Measurements from ENCODE around the gene MLLT11. TPM values are rescaled to one million over a fixed set of nuclear protein-coding genes. Genes with fewer than 3 reads are reported as not detected.

The MLLT11 gene
- total RNA-seq, 1 donor from 2014 or later: 16.3 TPM

DNA sequence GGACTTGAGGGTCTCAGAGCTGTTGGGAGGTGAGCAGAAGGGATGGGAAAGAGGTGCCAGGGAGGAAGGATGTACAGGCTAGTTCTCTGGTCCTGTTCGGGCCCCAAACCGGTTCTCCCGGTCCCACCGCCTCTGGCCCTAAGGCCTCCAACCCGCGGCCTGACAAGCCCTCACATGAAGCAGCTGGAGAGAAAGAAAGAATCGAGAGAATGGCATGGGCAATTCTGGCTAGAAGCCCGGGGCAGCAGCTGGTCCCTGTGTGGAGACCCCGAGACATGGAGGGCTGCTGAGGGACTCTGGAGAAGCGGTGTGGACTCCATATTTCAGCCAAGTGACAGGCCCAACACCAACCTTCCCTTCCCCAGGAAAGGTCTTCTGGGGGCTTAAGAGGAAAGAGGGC is 1.5 kb upstream of the MLLT11 start:
- H3K4me1 Mint-ChIP-seq: peaks cover 56% of the 10 kb centered on the region
- peak overlapping the region; percentile 98 for H3K27ac Mint-ChIP-seq
- H3K9me3 Mint-ChIP-seq: no peaks in the 10 kb centered on the region
- DNase-seq (ENCODE audit: low spot score in 2 of 2, unreplicated experiment in 2 of 2): peak; percentile 63 to 79
- TF ChIP-seq CTCF (IDR thresholded peaks at IDR 0.05; ENCODE audit: unreplicated experiment): no peak
- H3K27me3 Mint-ChIP-seq (ENCODE audit: low read depth): no peaks in the 10 kb centered on the region
- H3K36me3 Mint-ChIP-seq: peaks cover 11% of the 10 kb centered on the region
- peak overlapping the region; percentile 96 for H3K4me3 Mint-ChIP-seq

- Mint-ChIP-seq H3K4me3 (peak within 1 kb of the TSS; percentile 96), H3K36me3 (peaks cover 11% of the 10 kb centered on the region), H3K27me3 (ENCODE audit: low read depth) (no peaks in the 10 kb centered on the region), H3K27ac (peak within 1 kb of the TSS; percentile 98), H3K4me1 (peaks cover 56% of the 10 kb centered on the region), H3K9me3 (no peaks in the 10 kb centered on the region)
- peak; percentile 74 to 85 for DNase-seq (ENCODE audit: low spot score in 2 of 2, unreplicated experiment in 2 of 2)
- peak; percentile 70 for TF ChIP-seq CTCF (IDR thresholded peaks at IDR 0.05; ENCODE audit: unreplicated experiment)
Measured at GRCh38 chr1:151059109-151060006, 839 bp upstream of the MLLT11 start, which contains the start of gene CDC42SE1. Gene CDC42SE1, minus strand, starts transcription at chr1:151059622. Its CDS starts 3,892 bp downstream, at chr1:151055730.

- H3K9me3 Mint-ChIP-seq: no peaks in the 10 kb centered on the region
- H3K4me3 Mint-ChIP-seq: peak overlapping the region; percentile 96
- peak overlapping the region; percentile 98 for H3K27ac Mint-ChIP-seq
- no peaks in the 10 kb centered on the region for H3K27me3 Mint-ChIP-seq (ENCODE audit: low read depth)
- H3K4me1 Mint-ChIP-seq: peaks cover 56% of the 10 kb centered on the region
- DNase-seq (ENCODE audit: low spot score in 2 of 2, unreplicated experiment in 2 of 2): no peak
- TF ChIP-seq CTCF (IDR thresholded peaks at IDR 0.05; ENCODE audit: unreplicated experiment): no peak
- H3K36me3 Mint-ChIP-seq: peaks cover 5% of the 10 kb centered on the region
Measured at GRCh38 chr1:151060657-151061421, 642 bp downstream of the MLLT11 start.

DNA sequence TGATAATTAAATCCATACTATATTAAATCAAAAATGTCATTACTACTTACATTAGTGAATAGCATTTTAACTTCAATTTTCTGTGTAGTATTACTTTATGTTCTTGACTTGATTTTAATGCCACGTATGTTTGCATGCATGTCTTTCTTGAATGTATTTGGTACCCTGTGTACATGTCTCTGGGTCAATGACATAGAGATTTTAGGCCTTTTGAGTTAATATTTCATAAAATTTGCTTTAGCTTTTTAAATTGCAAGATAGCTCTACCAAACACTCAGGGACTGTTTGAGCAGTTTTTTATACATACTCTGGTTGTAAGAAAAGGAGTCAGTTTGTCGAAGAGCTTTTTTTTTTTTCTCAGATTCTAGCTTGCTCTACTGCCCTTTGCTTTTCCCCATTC is 1.5 kb downstream of the MLLT11 start:
- no peaks in the 10 kb centered on the region for H3K9me3 Mint-ChIP-seq
- no peak for TF ChIP-seq CTCF (IDR thresholded peaks at IDR 0.05; ENCODE audit: unreplicated experiment)
- peaks cover 48% of the 10 kb centered on the region for H3K4me1 Mint-ChIP-seq
- DNase-seq (ENCODE audit: low spot score in 2 of 2, unreplicated experiment in 2 of 2): no peak
- H3K36me3 Mint-ChIP-seq: peaks cover 5% of the 10 kb centered on the region
- no peaks in the 10 kb centered on the region for H3K27me3 Mint-ChIP-seq (ENCODE audit: low read depth)
- peak overlapping the region; percentile 98 for H3K27ac Mint-ChIP-seq
- peak overlapping the region; percentile 96 for H3K4me3 Mint-ChIP-seq

DNA sequence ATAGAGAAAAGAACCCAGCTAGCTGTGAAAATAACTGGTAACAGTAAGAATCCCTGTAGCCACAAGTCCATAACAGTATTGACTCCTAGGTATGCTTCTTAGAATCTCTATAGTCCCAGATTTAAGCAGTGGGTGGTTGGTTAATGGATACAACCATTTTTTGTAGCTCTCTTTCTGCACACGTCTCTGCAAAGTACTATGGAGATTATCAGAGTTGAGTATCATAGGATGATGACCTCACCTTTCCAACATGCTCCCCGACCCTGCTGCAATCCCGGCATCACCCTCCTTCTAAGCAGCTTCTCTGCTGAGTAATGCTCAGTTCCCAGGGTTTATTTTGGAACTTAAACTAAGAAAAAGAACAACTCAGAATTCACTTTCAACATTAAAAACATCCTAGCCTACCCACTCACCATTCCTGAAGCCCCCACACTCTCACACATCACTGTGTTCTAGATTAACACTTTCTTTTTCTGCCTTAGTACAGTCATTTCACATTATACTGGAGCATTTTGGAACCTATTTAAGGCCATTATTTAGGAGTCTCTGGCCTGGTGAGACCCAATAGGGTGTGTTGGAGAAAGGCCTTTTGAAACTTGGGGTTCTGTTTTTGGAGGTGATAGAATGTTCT is 2.7 kb downstream of the MLLT11 start:
- TF ChIP-seq CTCF (IDR thresholded peaks at IDR 0.05; ENCODE audit: unreplicated experiment): no peak
- no peaks in the 10 kb centered on the region for H3K9me3 Mint-ChIP-seq
- H3K27ac Mint-ChIP-seq: peak overlapping the region; percentile 98
- peaks cover 37% of the 10 kb centered on the region for H3K4me1 Mint-ChIP-seq
- DNase-seq (ENCODE audit: low spot score in 2 of 2, unreplicated experiment in 2 of 2): no peak
- H3K36me3 Mint-ChIP-seq: peaks cover 5% of the 10 kb centered on the region
- no peaks in the 10 kb centered on the region for H3K27me3 Mint-ChIP-seq (ENCODE audit: low read depth)
- H3K4me3 Mint-ChIP-seq: peak overlapping the region; percentile 96

Measured in mesothelial cell of epicardium (in vitro differentiated cells).